Measurements from ENCODE around the gene IQGAP3.

The IQGAP3 gene

DNA sequence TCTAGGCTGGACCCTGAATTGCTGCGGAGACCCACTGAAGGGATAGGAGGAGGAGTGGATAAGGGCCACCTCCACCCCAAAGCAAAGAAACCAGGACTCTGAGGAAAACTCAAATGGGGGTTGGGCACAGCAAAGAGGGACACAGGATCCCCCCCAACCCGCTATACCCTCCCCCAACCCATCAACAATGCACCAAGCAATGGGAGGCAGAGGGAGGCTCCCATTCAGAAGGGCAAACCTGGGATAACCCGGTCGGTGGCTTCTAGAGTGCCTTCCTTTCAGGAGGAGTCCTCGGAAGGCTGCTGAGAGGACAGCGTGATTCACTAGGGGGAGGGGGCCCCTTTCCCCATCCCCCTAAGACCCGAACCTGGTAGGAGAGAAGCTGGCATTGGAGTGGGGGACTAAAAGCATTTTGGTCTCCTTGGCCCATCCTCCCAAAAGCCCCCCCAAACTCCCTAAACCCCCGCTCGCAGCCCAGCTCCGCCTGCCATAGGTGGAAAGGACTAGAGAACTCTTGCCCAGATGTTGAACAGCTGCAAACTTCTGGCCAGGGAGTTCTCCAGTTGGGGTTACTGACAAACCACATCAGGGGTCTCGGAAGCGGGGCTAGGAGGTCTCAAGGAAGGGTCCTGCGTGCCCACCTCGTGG is 73.0 kb downstream of the IQGAP3 start:
- no peak for TF ChIP-seq CTCF (IDR thresholded peaks at IDR 0.05; ENCODE audit: control insufficient read depth, insufficient read depth, low read depth, low read length, missing control alignments)
- no peak for DNase-seq (ENCODE audit: low read depth)
- peak overlapping the region; percentile 99 for H3K4me3 ChIP-seq (ENCODE audit: control insufficient read depth, low read depth, low read length)

DNA sequence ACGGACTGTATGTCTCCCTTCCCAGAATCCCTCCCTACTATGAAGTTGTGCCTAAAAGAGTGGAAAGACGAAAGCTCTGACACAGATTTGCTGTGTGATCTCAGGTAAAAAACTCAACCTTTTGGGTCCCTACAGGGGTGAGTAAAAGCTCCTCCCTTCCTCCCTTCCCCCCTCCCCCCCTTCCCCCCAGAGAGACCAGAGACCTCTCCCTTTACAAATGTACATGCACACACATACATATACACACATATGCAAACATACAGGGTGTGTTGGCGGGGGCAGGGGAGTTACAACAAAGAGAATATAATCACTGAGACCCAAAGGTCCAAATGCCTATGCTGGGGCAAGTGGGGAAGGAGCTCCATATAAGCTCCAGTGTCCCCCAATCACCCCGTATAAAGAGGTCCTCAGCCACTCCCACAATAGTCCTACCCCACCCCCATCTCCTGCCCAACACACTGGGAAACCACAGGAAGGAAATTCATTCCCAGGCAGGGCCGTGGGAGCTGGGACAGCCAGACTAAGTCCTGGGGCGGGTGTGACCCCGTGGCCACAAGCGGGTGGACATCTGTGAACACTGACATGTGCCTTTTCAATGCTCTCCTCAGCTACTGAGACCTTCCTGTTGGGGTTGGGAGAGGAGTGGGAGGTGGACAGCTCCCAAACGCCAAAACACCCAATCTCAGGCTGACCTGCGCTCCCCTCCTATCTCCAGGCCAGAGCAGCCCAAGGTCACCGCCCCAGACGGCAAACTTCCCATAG is 73.8 kb downstream of the IQGAP3 start:
- H3K4me3 ChIP-seq (ENCODE audit: control insufficient read depth, low read depth, low read length), result peak overlapping the region; percentile 99
- no peak for DNase-seq (ENCODE audit: low read depth)
- no peak for TF ChIP-seq CTCF (IDR thresholded peaks at IDR 0.05; ENCODE audit: control insufficient read depth, insufficient read depth, low read depth, low read length, missing control alignments)

DNA sequence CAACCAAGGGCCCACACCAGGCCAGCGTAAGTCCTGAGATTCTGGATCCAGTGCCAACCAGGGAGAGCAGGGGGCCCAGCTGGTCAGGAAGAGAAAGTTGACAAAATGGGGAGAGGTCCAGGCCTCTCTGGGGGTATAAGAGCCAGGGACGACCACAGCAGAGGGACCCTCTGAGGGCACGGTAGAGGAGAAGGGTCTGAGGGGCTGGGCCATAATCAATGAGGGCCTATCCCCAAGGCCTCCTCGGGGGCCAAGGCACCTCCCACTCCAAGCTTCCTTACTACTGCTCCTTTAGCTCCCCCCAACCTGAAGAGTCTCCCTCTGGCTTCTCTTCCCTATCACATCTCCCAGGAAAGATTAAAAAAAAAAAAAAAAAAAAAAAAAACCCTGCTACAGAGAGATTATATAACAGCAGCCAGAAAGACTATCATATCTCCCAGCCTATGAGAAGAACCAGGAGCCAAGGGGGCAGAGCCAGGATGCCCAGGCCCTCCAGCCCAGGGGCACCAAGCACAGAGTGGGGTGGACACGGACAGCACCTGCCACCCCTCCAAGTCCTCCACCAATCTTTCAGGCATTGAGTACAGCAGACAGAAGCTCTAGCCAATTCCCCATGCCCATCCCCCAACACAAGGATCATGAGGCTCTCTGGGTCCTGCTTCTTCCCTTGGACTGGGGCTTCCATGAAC is 74.5 kb downstream of the IQGAP3 start:
- DNase-seq (ENCODE audit: low read depth), result no peak
- peak overlapping the region; percentile 99 for H3K4me3 ChIP-seq (ENCODE audit: control insufficient read depth, low read depth, low read length)

GRCh38 chr1:156497078-156497742 is 75.2 kb downstream of the IQGAP3 start:
- DNase-seq (ENCODE audit: low read depth), result no peak
- H3K4me3 ChIP-seq (ENCODE audit: control insufficient read depth, low read depth, low read length), result no peak overlapping the region
- no peak for TF ChIP-seq CTCF (IDR thresholded peaks at IDR 0.05; ENCODE audit: control insufficient read depth, insufficient read depth, low read depth, low read length, missing control alignments)

More for the DNA sequence above, 74.5 kb downstream of the IQGAP3 start:
- no peak for TF ChIP-seq CTCF (IDR thresholded peaks at IDR 0.05; ENCODE audit: control insufficient read depth, insufficient read depth, low read depth, low read length, missing control alignments)

DNA sequence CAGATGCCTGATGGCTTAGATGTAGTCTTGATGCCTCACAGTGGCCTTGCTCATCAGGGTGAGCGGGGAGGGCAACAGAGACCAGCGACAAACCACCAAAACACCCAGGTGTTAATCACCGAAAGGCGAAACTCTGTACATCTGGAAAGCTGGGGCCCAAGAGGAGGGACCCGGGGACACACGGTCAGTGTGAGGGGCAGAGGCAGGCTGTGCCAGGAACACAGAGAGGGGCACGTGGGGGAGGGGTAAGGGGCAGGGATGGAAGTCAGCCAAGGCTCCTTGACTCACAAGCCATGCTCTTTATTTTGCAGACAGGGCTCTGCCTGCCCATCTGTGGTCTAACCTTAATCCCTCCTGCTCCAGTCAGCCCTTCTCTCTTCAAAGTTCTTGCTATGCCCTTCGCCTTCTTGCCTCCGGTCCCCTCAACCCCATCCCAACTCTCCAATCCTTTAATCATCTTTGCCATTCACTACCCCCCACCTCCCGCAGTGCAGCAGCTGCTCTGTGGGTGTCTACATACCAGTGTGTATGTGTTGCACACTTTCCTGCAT is 76.1 kb downstream of the IQGAP3 start:
- no peak for DNase-seq (ENCODE audit: low read depth)
- 0 out of 2 replicates have a peak overlapping the region, but pooled peaks have one; percentile 1 for H3K4me3 ChIP-seq (ENCODE audit: control insufficient read depth, low read depth, low read length)
- no peak for TF ChIP-seq CTCF (IDR thresholded peaks at IDR 0.05; ENCODE audit: control insufficient read depth, insufficient read depth, low read depth, low read length, missing control alignments)
